Endothelial cell of umbilical vein (primary cell): ENCODE data around the gene SPDYC. TPM values are rescaled to one million over a fixed set of nuclear protein-coding genes. Genes with fewer than 3 reads are reported as not detected.
"Not testable (repeated sequence)": the region's sequence is repeated elsewhere in the genome, so short reads cannot be mapped to it uniquely, and the experiment has no call there.

Source experiments
- BruUV-seq: library from RNA; stranded (reverse); fragments of 400-500 nt; replicated peaks from 2 replicates; lab custom pipeline; 2021; lab: Mats Ljungman, UMichigan
- CTCF ChIA-PET: fragments of 300-600, 350-600 bp; sonication (Branson Sonifier 250); formaldehyde crosslinking; loops from one replicate; lab custom pipeline; 2021; ENCODE audit warnings: antibody characterized with exemption, inconsistent platforms; lab: Charles Lee
- POLR2A ChIA-PET: fragments of 300-600, 350-600 bp; sonication (Branson Sonifier 250); formaldehyde crosslinking; loops from one replicate; lab custom pipeline; 2021; ENCODE audit warnings: antibody characterized with exemption, inconsistent platforms; lab: Charles Lee
- DNase-seq: peaks from one replicate; pipeline ENCODE4 v3.0.0-alpha.2; 2011; ENCODE audit warnings: low read depth, low spot score
- FAIRE-seq: peaks from 2 replicates; lab custom pipeline; 2011; peaks lifted over from hg19 to GRCh38; lab: Jason Lieb, UNC
- H2AFZ ChIP-seq: 2 replicates; pipeline ENCODE4 v1.6.0; 2012; ENCODE audit warnings: low read depth, low read length, control low read depth, inconsistent platforms
- H3K27ac ChIP-seq: 2 replicates; pipeline ENCODE4 v1.5.1; 2011; ENCODE audit warnings: low read depth, mild to moderate bottlenecking, control low read depth, low read length, moderate library complexity; ENCODE audit not compliant: insufficient read depth
- H3K27me3 ChIP-seq, 2 experiments: 2 replicates each; pipeline versions ENCODE4 v1.6.0 to v1.6.1; 2011; ENCODE audit warnings: low read length in 2 of 2, mixed read lengths in 1 of 2; ENCODE audit not compliant: control insufficient read depth in 2 of 2, insufficient read depth in 2 of 2
- H3K36me3 ChIP-seq, 2 experiments: 2 replicates in 1 of 2; 3 replicates in 1 of 2; pipeline ENCODE4 v1.5.1; 2011; ENCODE audit warnings: low read length in 2 of 2, mild to moderate bottlenecking in 1 of 2, moderate library complexity in 1 of 2; ENCODE audit not compliant: control insufficient read depth in 2 of 2, insufficient read depth in 2 of 2; ENCODE audit errors: extremely low read depth in 1 of 2
- H3K4me1 ChIP-seq: 3 replicates; pipeline ENCODE4 v1.5.1; 2011; ENCODE audit warnings: mild to moderate bottlenecking, low read length; ENCODE audit not compliant: control insufficient read depth, insufficient read depth; ENCODE audit errors: extremely low read depth
- H3K4me2 ChIP-seq: 2 replicates; pipeline ENCODE4 v1.6.1; 2011; ENCODE audit warnings: low read length, control low read depth, mixed read lengths; ENCODE audit not compliant: insufficient read depth
- H3K4me3 ChIP-seq, 3 experiments: fragments of 200-600 bp in 1 of 3; sonication (generic), shearing (Covaris generic) in 1 of 3; replicated peaks in 1 of 3; 2 replicates each; pipeline ENCODE4 v1.5.1; 2011 to 2016; ENCODE audit warnings: control low read depth in 3 of 3, low read length in 3 of 3, mild to moderate bottlenecking in 2 of 3, inconsistent platforms in 1 of 3, low read depth in 1 of 3, moderate library complexity in 1 of 3; ENCODE audit not compliant: insufficient read depth in 1 of 3
- H3K79me2 ChIP-seq: 2 replicates; pipeline ENCODE4 v1.6.0; 2012; ENCODE audit warnings: low read length, inconsistent platforms; ENCODE audit not compliant: control insufficient read depth, insufficient read depth
- H3K9ac ChIP-seq: replicated peaks from 2 replicates; pipeline ENCODE3; 2011; ENCODE audit warnings: low read length, control low read depth; ENCODE audit not compliant: insufficient read depth; ENCODE audit errors: extremely low read depth
- H3K9me1 ChIP-seq: replicated peaks from 3 replicates; pipeline ENCODE4 v1.6.0; 2011; ENCODE audit warnings: mild to moderate bottlenecking, low read length; ENCODE audit not compliant: control insufficient read depth, insufficient read depth; ENCODE audit errors: extremely low read depth
- H3K9me3 ChIP-seq: replicated peaks from 2 replicates; pipeline ENCODE4 v1.5.1; 2012; ENCODE audit warnings: low read length, inconsistent platforms; ENCODE audit not compliant: control insufficient read depth, insufficient read depth
- H4K20me1 ChIP-seq: replicated peaks from 2 replicates; pipeline ENCODE3; 2011; ENCODE audit warnings: mild to moderate bottlenecking, low read length; ENCODE audit not compliant: control insufficient read depth, insufficient read depth; ENCODE audit errors: extremely low read depth
- CTCF ChIP-seq, 2 donors: IDR thresholded peaks; 1 replicate in 1 of 2; 2 replicates in 1 of 2; pipeline ENCODE4 v1.5.1; 2011; ENCODE audit warnings: low read length in 2 of 2, mild to moderate bottlenecking in 2 of 2, moderate library complexity in 2 of 2, control low read depth in 1 of 2, inconsistent platforms in 1 of 2, low read depth in 1 of 2; ENCODE audit not compliant: insufficient read depth in 1 of 2; ENCODE audit errors: extremely low read depth in 1 of 2
- EZH2 ChIP-seq: IDR thresholded peaks from 2 replicates; pipeline ENCODE4 v1.6.1; 2012; ENCODE audit warnings: borderline replicate concordance, low read depth, mild to moderate bottlenecking, moderate library complexity, low read length, inconsistent platforms; ENCODE audit not compliant: severe bottlenecking
- FOS ChIP-seq: IDR thresholded peaks from 2 replicates; pipeline ENCODE4 v1.6.1; 2011; ENCODE audit warnings: mild to moderate bottlenecking, low read length, moderate library complexity, borderline replicate concordance; ENCODE audit not compliant: insufficient read depth
- GATA2 ChIP-seq: IDR thresholded peaks from 2 replicates; pipeline ENCODE4 v1.7.0; 2011; ENCODE audit warnings: low read depth, mild to moderate bottlenecking, moderate library complexity, mixed read lengths, low read length; ENCODE audit not compliant: insufficient read length, insufficient read depth
- JUN ChIP-seq: IDR thresholded peaks from 2 replicates; pipeline ENCODE4 v1.6.1; 2011; ENCODE audit warnings: borderline replicate concordance, low read depth; ENCODE audit not compliant: insufficient read length, insufficient read depth
- MAX ChIP-seq: IDR thresholded peaks from 2 replicates; pipeline ENCODE4 v1.6.1; 2011; ENCODE audit not compliant: insufficient read depth, insufficient read length
- MYC ChIP-seq: IDR thresholded peaks from one replicate; pipeline ENCODE4 v1.6.1; 2011; ENCODE audit warnings: mild to moderate bottlenecking, low read depth, low read length
- POLR2A ChIP-seq: IDR thresholded peaks from 2 replicates; pipeline ENCODE4 v1.6.1; 2012; ENCODE audit warnings: low read depth, mild to moderate bottlenecking, control low read depth, low read length
- POLR2AphosphoS5 ChIP-seq: IDR thresholded peaks from 2 replicates; pipeline ENCODE4 v1.6.1; 2012; ENCODE audit warnings: low read depth, mild to moderate bottlenecking, control low read depth, low read length, moderate library complexity; ENCODE audit not compliant: insufficient read depth
- dilution Hi-C: fragments of 300-500 bp; cut with MboI; formaldehyde crosslinking; loops from one replicate; pipeline ENCODE4 v1.15.0; 2019; ENCODE audit warnings: low sequenced_read_pairs; ENCODE audit not compliant: extremely low pct_ligation_motif_present
- intact Hi-C: fragments of 100-400 bp; cut with micrococcal nuclease; formaldehyde crosslinking; loops from one replicate; pipeline ENCODE4 v1.10.0; 2022
- polyA plus RNA-seq, 4 experiments: library from polyadenylated mRNA; depleted of rRNA in 3 of 4; stranded (reverse) in 3 of 4; unstranded in 1 of 4; fragments of >200 nt; gene quantifications; 2 replicates each; pipeline versions ENCODE4 v1.2.1 to v1.2.3, GENCODE V29; 2011 to 2012; ENCODE audit warnings: missing spikeins in 1 of 4
- total RNA-seq: library from RNA; stranded (reverse); gene quantifications from 2 replicates; pipeline ENCODE4 v1.2.3, GENCODE V29; 2021

The SPDYC gene
- total and polyA plus RNA-seq, 2 donors (not counting 3 experiments of a cell fraction or from before 2014, with no cell fraction given): not detected

GRCh38 chr11:65148657-65149056 lies 21.4 kb upstream of the SPDYC start:
- dilution Hi-C loops: no loop called here
- POLR2A ChIA-PET: interaction anchor here (0.6 kb wide), 1 partner anchor 8 kb away, joined by 4 read pairs; no protein-coding TSS in a partner anchor

GRCh38 chr11:65150131-65150508 lies 19.9 kb upstream of the SPDYC start:
- POLR2A ChIA-PET, H3K4me1 ChIP-seq, intact Hi-C loops, DNase-seq, H3K9ac ChIP-seq, H4K20me1 ChIP-seq, H3K27ac ChIP-seq, H3K4me2 ChIP-seq, dilution Hi-C loops, H3K9me1 ChIP-seq, H2AFZ ChIP-seq, H3K4me3 ChIP-seq, H3K9me3 ChIP-seq, H3K36me3 ChIP-seq, H3K79me2 ChIP-seq, H3K27me3 ChIP-seq, FAIRE-seq, BruUV-seq: not testable (repeated sequence)
- CTCF ChIA-PET: interaction anchor here (1.3 kb wide), 1 partner anchor 12 kb away, joined by 3 read pairs; no protein-coding TSS in a partner anchor

More at GRCh38 chr11:65148657-65149056, 21.4 kb upstream of the SPDYC start:
- no peak for DNase-seq
- Histone ChIP-seq H3K4me1 (peaks cover 7% of the 10 kb centered on the region), H3K27ac (no peak overlapping the region), H3K9me1 (no peaks in the 10 kb centered on the region), H3K36me3 (no peaks in the 10 kb centered on the region), H3K4me2 (no peak overlapping the region), H3K79me2 (no peaks in the 10 kb centered on the region), H3K9me3 (no peaks in the 10 kb centered on the region), H2AFZ (no peak overlapping the region), H3K9ac (no peak overlapping the region), H3K27me3 (peaks cover 6 to 7% of the 10 kb centered on the region in 2 experiments), H4K20me1 (no peaks in the 10 kb centered on the region), H3K4me3 (no peak overlapping the region)
- intact Hi-C loops: no loop called here
- no peak for FAIRE-seq
- TF ChIP-seq MAX (no peak), MYC (no peak), POLR2A (no peak), EZH2 (no peak), FOS (no peak), POLR2AphosphoS5 (no peak), JUN (no peak), GATA2 (no peak), CTCF (IDR thresholded peaks at IDR 0.05; ENCODE audit: extremely low read depth in 1 of 2, insufficient read depth in 1 of 2, low read depth in 1 of 2, low read length in 2 of 2) (no peak)
- BruUV-seq: no TSS peak
- CTCF ChIA-PET: no interaction called here
